AG04449 (cell line): ENCODE results near the gene TMEM11.

ENCODE experiments used
- CTCF ChIA-PET: fragments of 350-600 bp; formaldehyde crosslinking; extraction: SDS; loops from one replicate; lab custom pipeline; 2021; ENCODE audit warnings: antibody characterized with exemption; lab: Yijun Ruan, JAX
- POLR2A ChIA-PET: fragments of 400-600, 350-600 bp; formaldehyde crosslinking; extraction: SDS; loops from one replicate; lab custom pipeline; 2020; ENCODE audit warnings: antibody characterized with exemption, inconsistent platforms; lab: Yijun Ruan, JAX
- DNase-seq: peaks from one replicate; pipeline ENCODE4 v3.0.0-alpha.2; 2010; ENCODE audit warnings: low read depth, low spot score
- H3K4me3 ChIP-seq: 2 replicates; pipeline ENCODE4 v1.5.1; 2011; ENCODE audit warnings: low read depth, mild to moderate bottlenecking, control low read depth, low read length
- TF ChIP-seq, protein P1 (sequence below): IDR thresholded peaks from one replicate; pipeline ENCODE4 v1.5.1; 2011; ENCODE audit warnings: mild to moderate bottlenecking, moderate library complexity, low read length, control low read depth, inconsistent platforms; ENCODE audit not compliant: insufficient read depth; ENCODE audit errors: missing control alignments

Gene TMEM11

DNA sequence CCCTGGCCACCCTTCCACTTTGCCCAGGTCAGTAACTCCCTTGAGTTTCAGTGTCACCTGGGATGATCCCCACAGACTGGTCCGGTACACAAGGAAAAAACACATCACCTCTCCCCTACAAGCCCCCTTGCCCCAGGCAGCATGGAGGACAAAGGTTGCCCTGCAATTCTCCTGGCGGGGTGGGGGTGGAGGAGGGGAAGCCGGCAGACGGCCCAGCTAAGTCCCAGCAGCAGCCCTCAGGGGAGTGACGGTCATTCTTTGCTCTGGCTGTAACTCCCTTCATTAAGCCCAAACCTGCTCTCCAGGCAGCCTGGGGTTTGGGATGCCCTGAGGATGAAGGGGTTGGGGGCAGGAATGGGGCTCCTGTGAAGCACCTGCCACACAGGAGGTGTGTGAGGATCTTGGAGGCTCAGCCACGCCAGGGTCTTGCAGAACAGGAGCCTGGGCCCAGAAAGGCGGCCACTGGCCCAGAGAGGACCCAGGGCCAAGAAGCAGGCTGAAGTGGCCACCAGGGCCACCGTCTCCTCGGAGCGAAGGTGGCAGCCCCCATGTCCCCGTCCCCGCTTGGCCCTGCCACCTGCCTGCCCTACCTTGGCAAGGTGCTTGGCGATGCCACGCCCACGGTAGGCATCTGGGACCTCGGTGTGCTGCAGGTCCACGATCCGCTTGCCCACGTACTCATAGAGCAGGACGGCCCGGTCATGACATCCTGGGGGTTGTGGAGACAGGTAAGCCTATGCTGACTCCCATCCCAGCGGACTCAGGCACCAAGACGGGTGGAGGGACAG, 29.7 kb upstream of the TMEM11 start:
- H3K4me3 ChIP-seq, result no peak overlapping the region
- ChIA-PET POLR2A (no interaction called here), CTCF (no interaction called here)
- DNase-seq, result no peak
- TF ChIP-seq, protein P1, sequence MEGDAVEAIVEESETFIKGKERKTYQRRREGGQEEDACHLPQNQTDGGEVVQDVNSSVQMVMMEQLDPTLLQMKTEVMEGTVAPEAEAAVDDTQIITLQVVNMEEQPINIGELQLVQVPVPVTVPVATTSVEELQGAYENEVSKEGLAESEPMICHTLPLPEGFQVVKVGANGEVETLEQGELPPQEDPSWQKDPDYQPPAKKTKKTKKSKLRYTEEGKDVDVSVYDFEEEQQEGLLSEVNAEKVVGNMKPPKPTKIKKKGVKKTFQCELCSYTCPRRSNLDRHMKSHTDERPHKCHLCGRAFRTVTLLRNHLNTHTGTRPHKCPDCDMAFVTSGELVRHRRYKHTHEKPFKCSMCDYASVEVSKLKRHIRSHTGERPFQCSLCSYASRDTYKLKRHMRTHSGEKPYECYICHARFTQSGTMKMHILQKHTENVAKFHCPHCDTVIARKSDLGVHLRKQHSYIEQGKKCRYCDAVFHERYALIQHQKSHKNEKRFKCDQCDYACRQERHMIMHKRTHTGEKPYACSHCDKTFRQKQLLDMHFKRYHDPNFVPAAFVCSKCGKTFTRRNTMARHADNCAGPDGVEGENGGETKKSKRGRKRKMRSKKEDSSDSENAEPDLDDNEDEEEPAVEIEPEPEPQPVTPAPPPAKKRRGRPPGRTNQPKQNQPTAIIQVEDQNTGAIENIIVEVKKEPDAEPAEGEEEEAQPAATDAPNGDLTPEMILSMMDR, result no peak

DNA sequence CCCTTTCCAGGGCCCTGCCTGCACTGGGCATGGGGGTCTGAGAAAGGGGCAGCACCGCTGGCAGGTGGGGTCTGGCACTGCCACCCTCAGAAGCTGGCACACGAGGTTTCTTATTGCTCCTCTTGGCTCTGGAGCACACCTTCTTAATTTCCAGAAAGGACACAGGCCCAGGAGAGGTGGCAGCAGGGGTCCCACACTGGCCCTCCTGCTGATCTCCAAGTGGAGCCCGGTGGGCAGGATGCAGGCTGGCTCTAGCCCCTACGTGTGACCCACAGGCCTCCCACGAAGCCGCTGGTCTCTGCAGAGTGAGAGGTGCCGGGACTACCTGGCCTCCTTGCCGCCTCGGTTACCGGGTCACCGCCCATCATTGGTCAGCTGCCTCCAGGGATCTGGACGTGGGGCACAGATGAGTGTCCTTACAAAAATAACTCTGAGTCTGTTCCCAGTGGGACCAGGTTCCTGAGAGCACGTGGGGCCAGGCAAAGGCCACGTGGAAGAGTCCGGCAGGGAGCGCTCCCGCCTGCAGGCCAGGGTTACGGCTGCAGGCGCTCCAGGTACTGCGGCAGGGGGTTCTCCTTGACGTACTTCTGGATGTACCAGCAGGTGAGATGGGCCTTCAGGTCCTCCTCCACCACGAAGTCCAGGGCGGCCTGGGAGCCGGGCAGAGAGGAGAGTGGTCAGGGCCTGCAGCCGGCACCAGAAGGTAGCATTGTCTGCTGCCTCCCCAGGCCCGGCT, 29.0 kb upstream of the TMEM11 start:
- TF ChIP-seq, protein P1, result no peak
- ChIA-PET CTCF (no interaction called here), POLR2A (no interaction called here)
- no peak overlapping the region for H3K4me3 ChIP-seq
- DNase-seq, result no peak

DNA sequence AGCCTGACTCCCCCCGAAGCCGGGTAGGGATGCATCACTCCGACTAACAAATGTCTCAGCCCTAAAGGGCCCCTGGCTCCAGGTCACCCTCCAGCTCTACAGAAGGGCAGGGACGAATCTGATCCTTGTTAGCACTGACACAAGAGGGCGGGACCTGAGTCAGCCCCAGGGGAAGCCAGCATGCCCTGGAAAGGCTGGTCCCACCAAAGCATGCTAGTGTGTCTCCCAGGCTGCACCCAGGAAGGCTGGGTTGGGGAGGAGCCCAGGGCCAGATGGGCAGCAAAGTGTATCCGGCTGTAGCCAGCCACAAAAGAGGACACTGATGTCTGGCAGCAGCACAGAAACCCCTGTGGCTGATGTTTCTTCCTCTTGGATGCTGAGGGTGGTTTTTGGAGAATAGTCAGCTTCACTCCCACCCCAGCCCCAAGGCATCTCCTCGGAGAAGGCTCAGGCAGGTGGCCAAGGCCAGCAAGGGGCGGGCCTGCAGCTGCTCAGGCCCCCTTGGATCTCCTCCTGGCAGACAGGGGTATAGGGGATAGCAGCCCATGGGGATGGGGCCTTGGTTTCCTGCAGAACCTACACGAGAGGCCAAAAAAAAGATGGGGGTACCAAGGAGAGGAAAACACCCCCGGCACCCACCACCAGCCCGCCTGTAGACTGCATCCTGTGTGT, 28.2 kb upstream of the TMEM11 start:
- no peak overlapping the region for H3K4me3 ChIP-seq
- no peak for DNase-seq
- TF ChIP-seq, protein P1, result no peak
- CTCF ChIA-PET, result interaction anchor here (1.2 to 6.0 kb wide), 2 partner anchors 113 to 123 kb away, joined by 3 to 49 read pairs; no protein-coding TSS in a partner anchor
- POLR2A ChIA-PET, result no interaction called here

DNA sequence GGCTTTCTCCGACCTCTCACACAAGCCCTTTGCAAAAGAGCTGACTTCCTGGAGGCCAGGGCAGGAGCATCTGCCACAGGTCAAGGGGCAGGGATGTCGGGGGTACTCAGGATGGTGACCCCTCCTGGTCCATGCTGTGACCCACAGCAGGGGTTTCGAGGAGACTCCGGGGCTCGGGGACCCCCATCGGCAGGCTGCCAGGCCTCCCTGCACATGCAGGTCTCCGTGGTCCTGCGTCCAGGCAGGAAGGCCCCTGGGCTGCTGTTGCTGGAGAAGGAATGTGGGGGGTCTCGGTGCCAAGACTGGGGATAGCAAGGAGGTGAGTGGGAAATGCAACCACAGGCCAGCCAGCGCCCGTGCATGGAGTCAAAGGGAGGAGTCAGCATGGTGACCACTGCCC, 27.6 kb upstream of the TMEM11 start:
- DNase-seq, result no peak
- no peak overlapping the region for H3K4me3 ChIP-seq
- ChIA-PET CTCF (interaction anchor here (1.2 to 6.0 kb wide), 3 partner anchors 9 to 122 kb away, joined by 3 to 49 read pairs (median 30); no protein-coding TSS in a partner anchor), POLR2A (no interaction called here)
- TF ChIP-seq, protein P1, result no peak

DNA sequence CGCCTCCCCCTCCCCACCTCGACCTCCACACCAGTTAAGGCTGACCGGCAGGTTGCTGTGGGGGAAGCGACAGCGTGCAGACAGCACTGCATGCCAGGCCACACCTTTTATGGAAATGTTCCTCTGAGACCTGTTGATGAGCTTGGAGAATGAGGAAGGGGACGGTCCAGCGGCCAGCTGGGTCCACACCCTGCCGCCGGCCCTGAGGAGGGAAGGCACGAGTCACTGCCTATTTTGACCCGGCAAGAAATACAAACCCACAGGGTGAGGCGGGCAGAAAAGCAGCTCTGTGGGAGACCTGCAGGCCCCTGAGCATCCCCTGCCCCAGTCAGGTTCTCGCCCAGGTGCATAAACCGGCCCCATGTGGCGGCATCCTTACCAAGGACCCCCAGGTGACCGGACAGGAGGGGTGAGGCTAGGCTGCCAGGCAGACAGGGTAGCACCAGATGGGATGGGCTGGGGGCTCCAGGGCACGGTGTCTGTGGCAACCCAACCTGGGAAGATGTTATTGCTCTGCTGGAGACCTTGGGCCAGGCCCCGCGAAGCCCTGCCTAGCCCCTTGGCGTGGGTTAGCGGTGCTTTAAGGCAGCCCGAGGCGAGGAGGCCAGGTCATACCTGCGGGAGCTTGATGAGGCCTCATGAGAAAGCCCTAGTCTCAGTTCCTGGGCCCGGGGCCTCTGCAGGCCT, 26.6 kb upstream of the TMEM11 start:
- POLR2A ChIA-PET, result no interaction called here
- TF ChIP-seq, protein P1, result no peak
- H3K4me3 ChIP-seq, result no peak overlapping the region
- CTCF ChIA-PET, result interaction anchor here (0.7 to 6.0 kb wide), 8 partner anchors 10 to 121 kb away, joined by 3 to 49 read pairs (median 4); no protein-coding TSS in a partner anchor
- no peak for DNase-seq
